Measurements from ENCODE around the gene MON1B.
A peak's percentile ranks its signal among the peaks of the same experiment; 100 is the strongest.

DNA sequence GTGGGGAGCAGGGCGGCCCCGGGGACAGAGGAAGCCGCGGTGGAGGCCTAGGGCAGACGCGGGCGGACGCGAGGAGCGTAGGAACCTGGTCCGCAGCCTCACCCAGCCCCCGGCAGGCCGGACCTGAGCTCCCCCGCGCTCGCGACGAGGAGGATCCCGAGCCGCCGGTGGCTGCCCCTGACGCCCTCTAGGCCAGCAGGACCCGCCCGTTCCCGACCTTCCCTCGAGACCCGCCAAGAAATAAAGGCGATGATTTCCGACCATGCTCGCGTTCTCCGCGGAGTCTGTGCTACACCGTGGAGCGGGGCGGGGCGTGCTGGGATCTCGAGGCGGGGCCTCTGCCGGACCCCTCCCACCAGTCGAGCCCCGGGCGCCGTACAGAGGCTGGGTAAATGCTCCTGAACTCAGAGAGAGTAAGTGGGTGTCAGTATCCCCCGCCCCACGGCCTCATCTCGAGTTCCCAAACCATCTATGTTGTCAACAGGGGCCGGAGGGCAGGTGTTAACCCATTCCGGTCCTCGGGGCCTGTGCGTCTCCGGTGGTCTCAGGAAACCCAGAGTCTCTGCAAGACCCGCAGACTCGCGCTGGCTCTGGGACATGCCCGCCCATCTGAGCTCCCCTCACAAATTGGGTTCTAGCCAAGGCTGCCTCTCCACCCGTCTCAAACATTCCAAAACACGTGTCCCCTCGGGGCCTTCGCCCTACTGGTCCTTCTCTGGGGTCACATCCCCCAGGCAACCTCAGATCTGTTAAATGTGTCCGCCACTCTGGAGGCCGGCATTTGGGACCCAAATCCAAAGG, 22.0 kb downstream of the MON1B start:
- TF ChIP-seq, protein P1, sequence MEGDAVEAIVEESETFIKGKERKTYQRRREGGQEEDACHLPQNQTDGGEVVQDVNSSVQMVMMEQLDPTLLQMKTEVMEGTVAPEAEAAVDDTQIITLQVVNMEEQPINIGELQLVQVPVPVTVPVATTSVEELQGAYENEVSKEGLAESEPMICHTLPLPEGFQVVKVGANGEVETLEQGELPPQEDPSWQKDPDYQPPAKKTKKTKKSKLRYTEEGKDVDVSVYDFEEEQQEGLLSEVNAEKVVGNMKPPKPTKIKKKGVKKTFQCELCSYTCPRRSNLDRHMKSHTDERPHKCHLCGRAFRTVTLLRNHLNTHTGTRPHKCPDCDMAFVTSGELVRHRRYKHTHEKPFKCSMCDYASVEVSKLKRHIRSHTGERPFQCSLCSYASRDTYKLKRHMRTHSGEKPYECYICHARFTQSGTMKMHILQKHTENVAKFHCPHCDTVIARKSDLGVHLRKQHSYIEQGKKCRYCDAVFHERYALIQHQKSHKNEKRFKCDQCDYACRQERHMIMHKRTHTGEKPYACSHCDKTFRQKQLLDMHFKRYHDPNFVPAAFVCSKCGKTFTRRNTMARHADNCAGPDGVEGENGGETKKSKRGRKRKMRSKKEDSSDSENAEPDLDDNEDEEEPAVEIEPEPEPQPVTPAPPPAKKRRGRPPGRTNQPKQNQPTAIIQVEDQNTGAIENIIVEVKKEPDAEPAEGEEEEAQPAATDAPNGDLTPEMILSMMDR (IDR thresholded peaks at IDR 0.05), result no peak
- TF ChIP-seq POLR2A (IDR thresholded peaks at IDR 0.05), result peak in 1 of 2 donors; percentile 22

All from thyroid gland (tissue), 4 donors.